Fibroblast of skin of left quadriceps (primary cell): ENCODE results near the gene RPN2.

Experiments
- DNase-seq, 2 experiments: peaks; one replicate each; pipeline ENCODE4 v3.0.0-alpha.2; 2013; ENCODE audit warnings: low read depth in 2 of 2

The RPN2 gene

DNA sequence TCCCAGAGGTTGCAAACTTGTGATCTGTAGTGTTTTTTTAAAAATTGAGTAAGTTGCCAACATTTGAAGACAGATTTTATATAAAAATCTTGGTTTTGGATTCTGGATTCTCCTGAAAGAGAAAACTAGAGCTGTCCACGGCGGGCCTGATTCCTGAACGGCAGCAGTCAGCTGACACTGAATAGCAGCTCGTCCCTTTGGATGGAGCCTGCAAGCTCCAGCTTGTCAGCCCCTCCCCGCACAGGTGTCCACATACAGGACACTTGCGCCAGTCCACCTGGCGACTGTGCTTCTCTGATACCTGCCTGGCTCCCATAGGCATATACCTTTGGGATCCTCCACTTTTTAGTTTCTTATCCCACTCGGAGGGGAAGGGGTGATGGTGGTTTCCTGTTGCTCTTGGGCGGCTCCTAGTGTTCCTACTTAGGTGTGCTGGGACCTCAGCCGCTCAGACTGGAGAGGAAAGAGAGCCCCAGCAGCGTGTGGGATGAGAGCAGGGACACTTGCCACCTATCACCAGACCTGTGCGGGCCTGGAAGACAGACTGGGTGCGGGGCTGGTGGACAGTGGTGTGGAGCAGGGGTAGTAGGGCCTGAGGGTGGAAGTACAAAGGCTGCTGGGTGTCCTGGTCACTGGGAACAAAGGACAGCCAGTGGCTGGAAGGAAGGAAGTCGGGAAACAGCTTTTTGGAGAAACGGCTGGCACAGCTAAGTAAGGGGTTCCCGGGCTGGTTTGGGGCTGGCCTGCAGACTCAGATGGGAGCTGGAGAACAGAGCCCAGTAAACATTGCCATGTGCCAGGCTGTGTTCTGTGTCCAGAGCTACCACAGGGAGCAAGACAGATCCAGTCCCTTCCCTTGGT is 64.2 kb downstream of the RPN2 start:
- no peak for DNase-seq

DNA sequence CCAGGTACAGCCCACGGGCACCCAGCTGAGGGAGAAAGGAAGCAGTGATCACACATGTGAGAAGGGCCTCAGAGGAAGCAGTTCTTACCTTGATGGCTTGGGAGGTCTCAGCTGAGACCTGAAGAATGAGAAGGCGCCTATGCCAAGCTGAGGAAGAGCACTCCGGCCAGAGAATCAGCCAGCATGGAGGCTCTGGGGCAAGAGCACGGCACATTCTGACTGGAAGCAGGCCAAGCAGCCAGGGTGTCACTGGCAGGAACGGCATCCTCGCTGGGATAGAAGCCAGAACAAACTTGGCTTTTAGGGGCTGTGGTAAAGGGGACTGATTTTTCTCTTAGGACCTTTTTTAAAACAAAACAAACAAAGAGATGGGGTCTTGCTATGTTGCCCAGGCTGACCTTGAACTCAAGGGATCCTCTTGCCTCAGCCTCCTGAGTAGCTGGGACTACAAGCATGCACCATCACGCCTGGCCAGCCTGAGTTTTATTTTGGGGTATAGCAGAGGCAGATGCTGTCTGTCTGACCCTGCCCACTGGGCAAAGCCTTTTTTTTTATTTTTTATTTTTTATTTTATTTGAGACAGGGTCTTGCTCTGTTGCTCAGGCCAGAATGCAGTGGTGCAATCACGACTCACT is 64.9 kb downstream of the RPN2 start:
- no peak for DNase-seq

DNA sequence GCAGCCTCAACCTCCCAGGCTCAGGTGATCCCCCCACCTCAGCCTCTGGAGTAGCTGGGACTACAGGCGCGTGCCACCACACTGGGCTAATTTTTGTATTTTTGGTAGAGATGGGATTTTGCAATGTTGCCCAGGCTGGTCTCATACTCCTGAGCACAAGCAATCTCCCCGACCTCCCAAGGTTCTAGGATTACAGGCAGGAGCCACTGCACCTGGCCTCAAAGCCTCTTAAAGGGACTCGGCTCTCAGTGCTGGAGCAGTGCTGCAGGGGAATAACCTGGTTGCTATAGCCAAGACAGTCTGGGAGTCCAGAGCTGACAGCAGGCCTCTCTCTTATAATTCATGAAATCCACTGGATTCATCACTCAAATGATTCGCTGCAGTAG is 65.4 kb downstream of the RPN2 start:
- no peak for DNase-seq

DNA sequence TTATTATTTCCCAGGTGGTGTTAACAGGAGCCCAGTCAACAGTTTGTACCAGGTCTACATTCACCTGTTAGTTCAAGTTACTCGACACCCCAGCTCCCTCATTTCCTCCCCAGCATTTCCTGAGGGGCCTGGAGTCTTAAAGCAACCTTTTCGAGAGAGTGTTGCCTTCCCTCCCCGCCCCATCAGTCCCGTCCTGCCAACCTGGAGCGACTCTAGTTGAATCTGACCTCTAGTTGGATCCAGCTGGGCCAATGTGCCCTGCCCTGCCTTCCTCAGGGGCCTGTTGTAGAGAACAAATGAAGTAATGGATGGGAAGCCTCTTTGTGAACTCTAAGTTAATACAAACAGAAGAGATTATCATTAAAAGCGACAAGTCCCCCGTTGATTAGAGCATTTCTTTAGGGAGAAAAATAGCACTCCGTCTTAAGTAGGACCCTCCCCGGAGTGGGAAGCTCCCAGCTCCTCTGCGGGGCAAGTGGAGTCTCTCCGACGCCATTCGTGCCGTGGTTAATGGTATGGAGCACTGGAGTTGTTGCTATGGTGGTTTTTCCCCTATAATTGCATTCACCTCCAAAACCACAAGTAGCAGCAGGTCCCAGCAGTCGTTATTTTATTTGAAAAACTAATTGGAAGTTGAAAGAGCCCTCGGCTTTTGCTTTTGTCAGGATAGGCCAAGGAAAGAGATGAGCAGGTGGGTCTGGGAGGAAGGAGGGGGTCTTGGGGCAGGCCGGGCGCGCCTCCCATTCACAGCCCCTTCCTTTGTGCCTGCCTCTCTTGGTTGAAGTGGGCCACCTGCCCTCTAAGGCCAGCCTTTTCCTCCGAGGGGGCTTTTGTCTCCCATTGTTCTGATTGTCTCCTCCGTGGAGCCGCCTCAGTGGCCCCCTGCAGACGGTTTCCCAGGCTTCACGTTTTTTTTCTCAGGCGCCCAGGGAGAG is 66.4 kb downstream of the RPN2 start:
- no peak for DNase-seq

DNA sequence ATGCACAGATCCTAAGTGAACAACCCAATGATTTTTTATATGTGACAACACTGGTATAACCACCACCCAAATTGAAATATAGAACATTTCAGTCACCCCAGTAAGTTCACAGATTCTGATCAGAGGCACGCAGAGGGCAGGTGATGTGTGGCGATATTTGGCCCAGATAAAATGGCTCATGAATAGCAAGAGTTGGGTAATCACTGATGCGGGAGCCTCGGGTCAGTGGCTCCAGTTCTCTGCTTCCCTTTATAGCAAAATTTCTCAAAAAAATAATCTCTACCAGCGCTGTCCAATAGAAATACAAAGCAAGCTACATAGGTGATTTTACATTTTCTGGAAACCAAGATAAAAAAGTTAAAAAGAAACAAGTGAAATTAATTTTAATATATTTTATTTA is 67.6 kb downstream of the RPN2 start:
- DNase-seq = no peak

DNA sequence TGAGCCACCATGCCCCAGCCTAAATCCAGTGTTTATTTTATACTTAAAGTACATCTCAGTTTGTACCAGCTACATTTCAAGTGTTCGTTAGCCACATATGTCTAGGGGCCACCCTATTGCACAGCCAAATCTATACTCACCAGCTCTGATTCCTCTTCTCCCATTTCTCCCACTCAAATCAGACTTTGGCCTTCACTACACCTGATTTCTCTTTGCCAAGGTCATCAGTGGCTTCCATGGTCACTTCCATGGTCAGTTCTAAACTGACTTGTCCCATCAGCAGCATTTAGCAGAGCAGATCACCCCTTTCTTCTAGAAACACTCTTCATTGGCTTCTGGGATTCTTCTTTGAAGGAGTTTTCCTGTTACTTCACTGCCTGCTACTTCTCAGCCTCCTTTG is 68.4 kb downstream of the RPN2 start:
- DNase-seq = no peak

DNA sequence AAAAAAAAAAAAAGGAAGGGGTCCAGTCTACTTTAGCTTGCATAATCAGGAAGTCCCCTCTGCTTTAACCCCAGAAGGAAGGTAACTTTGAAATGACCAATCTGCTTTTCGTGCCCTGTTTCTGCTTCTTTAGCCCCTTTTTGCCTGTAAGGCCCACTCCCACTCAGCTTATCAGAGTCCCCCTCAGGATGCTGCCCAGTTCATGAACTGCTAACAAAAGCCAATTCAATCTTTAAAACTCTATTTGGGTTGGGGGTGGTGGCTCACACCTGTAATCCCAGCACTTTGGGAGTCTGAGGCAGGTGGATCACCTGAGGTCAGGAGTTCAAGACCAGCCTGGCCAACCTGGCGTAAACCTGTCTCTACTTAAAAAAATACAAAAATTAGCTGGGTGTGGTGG is 70.2 kb downstream of the RPN2 start:
- DNase-seq = no peak

DNA sequence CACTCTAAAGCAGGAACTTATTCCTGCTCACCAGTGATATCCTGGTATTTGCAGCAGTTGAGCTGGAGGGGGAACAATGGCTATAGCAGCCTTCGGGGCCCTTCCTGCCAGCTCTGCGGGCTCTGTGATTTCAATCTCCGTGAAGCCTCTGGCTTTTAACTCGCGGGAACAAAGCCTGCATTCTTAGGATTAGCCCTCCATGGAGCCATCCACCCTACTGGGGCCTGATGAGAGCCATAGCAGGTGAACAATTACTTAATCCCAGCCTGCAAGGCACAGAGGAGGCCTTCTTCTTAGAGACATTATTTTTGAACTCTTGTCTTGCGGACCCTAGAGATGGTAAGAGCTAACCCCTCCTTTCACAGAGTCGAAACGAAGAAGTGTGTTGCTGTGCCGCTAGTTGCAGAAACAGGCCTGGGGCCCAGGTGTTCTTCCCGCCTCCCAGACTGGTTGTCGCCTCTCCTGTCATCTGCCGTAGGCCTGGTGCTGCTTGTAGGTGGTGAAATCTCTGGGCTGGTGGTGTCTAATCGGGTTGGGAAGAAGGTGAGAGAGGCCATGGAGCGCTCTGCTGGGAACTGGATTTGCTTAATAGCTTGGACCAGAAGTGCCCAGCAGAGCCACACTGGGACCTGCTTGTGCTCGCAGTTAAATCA is 72.8 kb downstream of the RPN2 start:
- DNase-seq = no peak

DNA sequence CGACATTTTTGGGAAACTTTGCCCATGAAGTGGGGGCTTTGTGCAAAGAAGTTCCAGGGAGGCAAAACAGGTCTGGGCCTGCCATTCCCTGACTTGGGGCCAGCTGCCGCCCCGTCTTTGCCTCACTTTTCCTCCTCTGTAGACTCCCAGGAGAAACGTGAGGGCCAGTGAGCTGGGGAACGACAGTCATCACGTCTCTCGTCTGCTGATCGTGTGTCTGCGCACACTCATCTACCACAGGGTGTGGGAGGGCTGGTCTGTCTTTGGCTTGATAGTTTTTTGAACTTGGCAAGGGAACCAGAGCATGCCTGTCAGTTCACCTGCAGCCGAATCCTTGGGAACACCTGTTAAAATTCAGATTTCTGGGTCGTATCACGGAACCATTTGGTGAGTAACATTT is 74.0 kb downstream of the RPN2 start:
- DNase-seq = no peak

DNA sequence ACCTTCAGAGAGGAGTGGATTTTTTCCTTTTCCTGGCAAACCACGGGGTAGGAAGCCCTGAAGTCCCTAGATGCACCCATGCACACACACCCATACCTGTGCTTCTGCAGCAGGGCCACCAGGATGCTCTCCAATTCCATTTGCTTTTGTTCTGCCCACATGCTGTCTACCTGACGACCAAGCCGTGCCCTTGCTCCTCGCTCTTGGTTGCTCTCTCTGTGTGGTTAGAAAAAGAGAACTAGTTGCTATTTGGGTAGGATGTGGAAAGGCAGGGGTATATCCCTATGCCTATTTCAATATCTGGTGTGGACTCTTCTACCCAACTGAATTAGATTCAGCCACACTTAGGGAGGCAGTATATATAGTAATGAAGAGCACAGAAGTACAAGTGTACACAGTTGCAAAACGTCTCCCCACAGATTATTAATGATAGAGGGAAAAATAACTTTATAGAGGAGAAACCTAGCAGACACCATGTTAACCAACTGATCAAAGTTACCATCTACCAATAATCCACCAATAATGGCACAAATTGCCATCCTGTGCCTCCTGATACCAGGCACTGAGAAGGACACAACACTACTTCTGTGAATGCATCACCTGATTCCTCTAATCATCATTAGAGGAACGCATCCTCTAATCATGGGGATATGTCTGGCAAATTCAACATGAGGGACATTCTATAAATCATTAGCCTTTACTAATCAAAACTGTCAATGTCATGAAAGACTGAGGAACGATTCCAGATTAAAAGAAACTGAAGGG is 75.2 kb downstream of the RPN2 start:
- DNase-seq = no peak

DNA sequence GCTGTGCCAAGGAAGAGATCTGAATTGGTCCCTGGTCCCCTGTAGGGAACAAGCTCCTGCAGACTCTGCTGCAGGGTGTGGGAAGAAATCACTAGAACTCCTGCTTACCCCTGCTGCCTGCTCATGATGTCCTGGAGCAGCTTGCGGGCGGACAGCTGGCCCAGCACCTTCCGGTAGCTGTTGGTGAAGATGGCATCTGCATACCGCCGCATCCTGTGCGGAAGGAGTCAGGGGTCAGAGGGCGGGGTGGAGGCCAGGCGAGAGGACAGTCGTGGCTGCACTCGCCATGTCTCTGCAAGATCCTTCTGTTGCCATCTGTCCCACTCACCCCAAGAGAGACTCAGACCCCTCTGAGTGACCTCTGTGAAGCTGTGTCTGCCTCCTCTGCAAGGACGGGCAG is 77.2 kb downstream of the RPN2 start:
- no peak for DNase-seq

DNA sequence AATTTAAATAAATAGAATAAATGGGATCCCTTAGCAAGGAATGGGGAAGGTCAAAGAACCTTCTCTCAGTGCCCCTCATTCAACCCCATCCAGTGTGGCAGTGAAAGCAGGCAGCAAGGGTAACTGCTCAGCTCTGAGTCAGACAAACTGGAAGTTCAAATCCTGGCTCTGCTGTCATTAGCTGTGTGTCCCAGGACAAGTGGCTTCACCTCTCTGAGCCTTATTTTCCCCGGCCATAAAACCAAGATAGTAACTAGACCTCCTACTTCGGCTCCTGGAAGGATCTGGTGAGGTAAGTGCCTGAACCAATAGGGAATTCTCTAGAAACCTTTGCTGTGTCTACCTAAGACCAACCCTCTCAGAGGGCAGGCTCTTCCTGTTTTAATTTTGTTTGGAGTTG is 78.4 kb downstream of the RPN2 start:
- DNase-seq = no peak

DNA sequence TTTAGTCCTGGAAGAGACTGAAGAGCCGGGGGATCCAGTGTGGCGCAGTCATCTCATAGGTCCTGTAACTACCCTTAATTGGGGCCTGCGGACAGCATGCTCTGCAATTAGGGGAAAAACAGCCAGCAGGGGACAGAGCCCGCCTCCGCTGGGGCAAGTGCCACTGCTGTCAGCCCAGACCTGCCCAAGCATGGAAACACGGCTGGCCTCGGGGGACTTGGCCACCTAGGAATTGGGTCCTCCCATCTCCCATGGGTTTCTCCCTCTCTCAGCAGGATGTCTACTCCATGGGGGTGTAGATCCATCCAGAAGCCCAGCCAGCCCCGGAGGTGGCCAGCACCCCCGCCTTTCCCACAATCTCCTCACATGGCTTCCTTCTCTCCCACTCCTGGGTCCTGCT is 78.9 kb downstream of the RPN2 start:
- DNase-seq = no peak

DNA sequence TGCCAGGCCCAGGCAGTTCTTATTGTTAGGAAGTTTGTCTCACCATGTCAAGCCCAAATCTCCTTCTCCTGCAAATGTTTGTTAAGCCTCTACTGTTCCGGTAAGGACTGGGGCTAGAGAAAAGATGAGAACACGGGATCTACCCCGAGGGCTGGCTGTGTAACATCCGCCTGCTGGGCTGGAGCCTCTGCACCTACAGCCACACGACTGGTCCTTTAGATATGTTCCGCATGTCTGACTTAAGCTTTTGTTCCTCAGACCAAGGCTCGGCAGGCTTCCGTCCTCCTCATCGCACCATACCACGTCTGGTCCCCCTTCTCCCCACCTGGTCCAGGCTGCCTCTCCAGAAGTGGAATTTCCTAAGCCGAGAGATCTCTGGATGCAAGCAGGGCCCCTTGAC is 79.9 kb downstream of the RPN2 start:
- DNase-seq = no peak

DNA sequence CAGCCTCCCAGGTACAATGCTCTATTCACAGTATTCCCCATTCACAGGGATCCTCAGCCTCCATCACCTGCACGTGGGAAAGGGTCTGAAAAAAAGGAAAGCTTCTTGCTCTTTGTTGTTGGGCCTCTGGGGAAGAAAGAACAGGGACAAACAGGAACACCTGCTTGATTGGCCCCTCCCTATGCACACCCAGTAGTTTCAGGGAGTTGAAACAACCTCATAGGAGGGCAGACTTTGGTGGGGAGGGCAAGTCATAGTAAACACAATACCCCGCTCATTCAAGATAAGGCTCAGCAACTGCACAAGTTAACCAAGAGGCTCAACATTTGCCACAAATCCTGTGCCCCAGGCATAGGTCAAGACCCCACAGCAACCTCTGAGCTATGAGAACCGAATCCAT is 80.7 kb downstream of the RPN2 start:
- no peak for DNase-seq

DNA sequence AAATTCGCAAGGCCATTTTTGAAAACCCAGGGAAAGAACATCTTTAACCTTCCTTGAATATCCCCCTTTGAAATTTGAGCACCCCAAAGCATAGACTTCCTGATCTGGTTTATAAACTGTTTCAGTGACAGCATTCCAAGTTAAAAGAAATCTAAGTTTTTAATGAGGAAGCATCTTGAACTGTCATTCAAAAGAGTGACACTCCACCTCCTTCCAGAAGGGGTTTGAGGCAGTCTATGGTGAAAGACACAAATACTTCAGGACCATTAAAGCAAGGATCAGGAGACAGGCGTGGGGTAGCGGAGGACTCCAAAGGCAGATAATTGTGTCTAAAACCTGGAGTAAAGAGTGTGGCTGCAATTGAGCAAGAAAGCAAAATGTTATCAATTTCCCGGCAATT is 81.8 kb downstream of the RPN2 start:
- no peak for DNase-seq

DNA sequence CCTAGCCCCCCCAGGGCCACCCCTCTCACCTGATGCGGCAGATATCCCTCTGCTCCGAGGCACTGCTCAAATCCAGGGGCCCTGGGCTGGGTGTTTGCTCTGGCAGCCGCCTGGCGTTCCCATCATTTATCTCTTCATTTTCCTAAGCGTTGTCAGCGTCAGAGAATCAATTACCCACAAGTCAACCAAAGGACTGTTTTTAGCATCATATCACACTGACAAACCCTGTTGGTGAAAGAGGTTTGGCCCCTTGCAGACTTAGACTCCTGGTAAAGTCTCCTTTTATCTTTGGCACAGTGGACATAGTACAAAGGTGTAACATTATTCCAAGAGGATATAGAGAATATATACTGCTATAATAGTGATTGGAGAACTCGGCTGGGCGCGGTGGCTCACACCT is 82.6 kb downstream of the RPN2 start, which contains the start of gene GHRH:
Gene GHRH (minus strand): TSS at position 101 of the 400 bp plus-strand sequence. CDS start 4,925 bp downstream, outside the sequence.
- DNase-seq = no peak

DNA sequence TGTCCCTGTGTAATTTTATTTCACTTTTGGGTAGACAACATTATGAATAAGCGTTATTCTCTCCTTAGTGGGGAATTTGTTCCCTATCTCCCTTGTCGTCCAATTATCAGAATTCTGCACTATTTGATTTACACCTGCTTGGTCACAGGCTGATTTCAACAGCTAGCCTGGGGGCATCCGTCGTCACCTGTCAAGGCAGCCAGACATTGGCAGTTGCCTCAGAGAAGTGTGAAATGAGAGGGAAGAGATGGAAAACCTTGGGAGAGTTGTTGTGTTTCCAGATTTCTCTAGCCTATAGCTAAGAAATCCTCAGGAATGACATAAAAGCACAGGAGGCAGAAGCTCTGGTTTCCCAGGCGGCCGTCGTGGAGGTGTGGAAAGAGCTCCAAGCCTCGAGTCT is 83.4 kb downstream of the RPN2 start:
- no peak for DNase-seq

DNA sequence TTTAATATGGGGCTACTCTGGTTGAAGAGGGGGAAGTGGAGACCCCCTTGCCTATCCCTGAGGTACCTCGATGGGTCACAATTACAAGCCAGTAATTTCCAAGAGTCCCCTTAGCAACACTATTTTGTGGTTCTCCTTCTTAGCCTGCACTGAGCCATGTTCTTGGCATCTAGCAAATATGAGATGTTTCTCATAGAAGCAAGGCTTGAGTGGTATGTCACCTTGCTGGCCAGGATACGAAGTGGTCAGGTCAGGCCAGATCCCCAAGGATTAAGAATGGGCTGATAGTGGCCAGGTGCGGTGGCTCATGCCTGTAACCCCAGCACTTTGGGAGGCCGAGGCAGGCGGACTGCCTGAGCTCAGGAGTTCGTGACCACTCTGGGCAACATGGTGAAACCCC is 84.6 kb downstream of the RPN2 start:
- no peak for DNase-seq

DNA sequence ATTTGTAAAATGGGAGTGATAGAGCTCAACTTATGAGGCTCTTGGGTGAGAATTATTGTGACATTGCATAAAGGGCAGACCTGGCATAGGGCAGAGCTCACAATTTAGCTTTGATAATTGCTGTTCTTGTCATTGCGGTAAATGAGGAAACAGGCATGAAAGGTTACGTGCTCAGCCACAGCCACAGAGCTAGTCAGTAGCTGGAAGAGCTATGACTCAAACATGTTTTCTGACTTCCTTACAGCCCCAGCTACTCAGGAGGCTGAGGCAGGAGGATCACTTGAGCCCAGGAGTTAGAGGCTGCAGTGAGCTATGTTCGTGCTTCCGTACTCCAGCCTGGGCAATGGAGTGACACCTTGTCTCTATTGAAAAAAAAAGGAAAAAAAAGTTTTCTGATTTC is 86.0 kb downstream of the RPN2 start:
- DNase-seq = no peak
